ENCODE measurements around the gene ITGAE. TPM values are rescaled to one million over a fixed set of nuclear protein-coding genes. Genes with fewer than 3 reads are reported as not detected.

The ITGAE gene
- total and polyA plus RNA-seq, 10 of the 15 experiments (the other 5 are each of a cell fraction or from before 2014, with no cell fraction given), result 13.1 to 161 (median 34.8) TPM

- TF ChIP-seq USF2 (IDR thresholded peaks at IDR 0.05; ENCODE audit: borderline replicate concordance, low read depth, low read length), result no peak
Measured at GRCh38 chr17:3777366-3778120, 23.4 kb downstream of the ITGAE start (continued).

DNA sequence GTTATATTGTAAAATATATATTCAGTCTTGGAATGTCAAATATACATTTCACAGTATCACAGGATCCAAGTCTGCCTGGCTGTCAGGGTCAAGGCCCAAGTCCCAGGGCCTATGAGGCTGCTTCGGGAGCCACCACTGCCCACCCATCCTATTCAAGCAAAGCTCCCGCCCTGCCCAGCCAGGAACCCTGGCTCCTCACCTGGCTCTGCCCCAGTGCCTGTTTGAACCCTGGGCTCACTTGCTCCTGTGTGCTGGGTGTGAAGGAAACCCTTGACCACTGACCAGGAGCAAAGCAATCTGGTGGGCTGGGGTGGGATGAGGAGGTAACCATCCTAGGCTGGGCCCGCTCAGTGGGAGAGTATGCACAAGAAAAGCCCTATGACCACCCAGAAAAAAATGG lies 27.0 kb downstream of the ITGAE start:
- H3K4me1 ChIP-seq (ENCODE audit: control insufficient read depth, insufficient read depth, low read length), result peaks cover 5% of the 10 kb centered on the region
- no TSS peak for BruUV-seq (replicated peaks)
- RAD21 ChIA-PET (ENCODE audit: unreplicated experiment), result no interaction called here
- H3K27ac ChIP-seq (ENCODE audit: control insufficient read depth, insufficient read depth), result no peak overlapping the region
- no peak for DNase-seq (ENCODE audit: low read depth, low spot score)
- CTCF ChIA-PET, result no interaction called here
- POLR2A ChIA-PET, result no interaction called here
- no peak overlapping the region for H3K9ac ChIP-seq (ENCODE audit: control insufficient read depth, insufficient read depth, low read length)
- no peak for ATAC-seq
- H3K4me3 ChIP-seq, result no peak overlapping the region
- no peaks in the 10 kb centered on the region for H3K9me3 ChIP-seq (replicated peaks; ENCODE audit: control insufficient read depth, insufficient read depth, low read length)
- H2AFZ ChIP-seq (ENCODE audit: control insufficient read depth, low read depth, low read length), result no peak overlapping the region
- FAIRE-seq, result no peak
- in situ Hi-C loops (cut with MboI), result no loop called here
- 78% methylated on average over 3 of the region's 3 CpGs for WGBS (ENCODE audit: insufficient coverage, insufficient replicate concordance, low lambda C conversion rate, missing lambda C conversion rate)
- no peaks in the 10 kb centered on the region for H3K36me3 ChIP-seq (ENCODE audit: control insufficient read depth in 2 of 2, insufficient read depth in 2 of 2, low read length in 1 of 2)
- H3K79me2 ChIP-seq (ENCODE audit: control insufficient read depth, insufficient read depth, low read length), result no peaks in the 10 kb centered on the region
- H3K4me2 ChIP-seq (ENCODE audit: control insufficient read depth, insufficient read depth), result no peak overlapping the region
- H3K27me3 ChIP-seq (replicated peaks in 1 of 2; ENCODE audit: control insufficient read depth in 2 of 2, insufficient read depth in 2 of 2, low read length in 1 of 2), result no peaks in the 10 kb centered on the region
- intact Hi-C loops (cut with micrococcal nuclease; ENCODE audit: unreplicated experiment), result no loop called here
- SMC1A ChIA-PET (ENCODE audit: uncharacterized antibody, unreplicated experiment), result no interaction called here
- no peaks in the 10 kb centered on the region for H4K20me1 ChIP-seq (ENCODE audit: control insufficient read depth, insufficient read depth)
- TF ChIP-seq SMC3 (IDR thresholded peaks at IDR 0.05; ENCODE audit: borderline replicate concordance, low read length) (no peak), NR2C1 (IDR thresholded peaks at IDR 0.05) (no peak), YY1 (IDR thresholded peaks at IDR 0.05; ENCODE audit: low read depth, low read length) (no peak), MTA3 (IDR thresholded peaks at IDR 0.05; ENCODE audit: borderline replicate concordance, low read length) (no peak), BCL11A (IDR thresholded peaks at IDR 0.05; ENCODE audit: low read depth, low read length) (no peak), ZNF274 (IDR thresholded peaks at IDR 0.05; ENCODE audit: insufficient read depth, insufficient read length) (no peak), MLLT1 (IDR thresholded peaks at IDR 0.05) (no peak), TBL1XR1 (IDR thresholded peaks at IDR 0.05; ENCODE audit: low read depth, low read length) (no peak), TCF3 (IDR thresholded peaks at IDR 0.05; ENCODE audit: borderline replicate concordance, insufficient read depth, low read depth, low read length) (no peak), NFXL1 (IDR thresholded peaks at IDR 0.05; ENCODE audit: borderline replicate concordance) (no peak), ZBTB33 (IDR thresholded peaks at IDR 0.05) (no peak), CHD1 (IDR thresholded peaks at IDR 0.05; ENCODE audit: low read depth, low read length) (no peak), SUPT20H (IDR thresholded peaks at IDR 0.05; ENCODE audit: borderline replicate concordance, control insufficient read depth, low read depth, low read length) (no peak), SIX5 (IDR thresholded peaks at IDR 0.05; ENCODE audit: low read depth, low read length, severe bottlenecking) (no peak), BHLHE40 (IDR thresholded peaks at IDR 0.05; ENCODE audit: borderline replicate concordance in 1 of 2, low read depth in 2 of 2, low read length in 1 of 2) (no peak), CBX3 (IDR thresholded peaks at IDR 0.05; ENCODE audit: borderline replicate concordance, low read depth) (no peak), TAF1 (IDR thresholded peaks at IDR 0.05; ENCODE audit: borderline replicate concordance, low read depth, low read length) (no peak)

Measured in GM12878 (cell line).